HG03025 (cell line): Measurements from ENCODE around the gene DNA2.

Experiments used
- ATAC-seq: cut with Tn5 transposase; IDR thresholded peaks from one replicate; pipeline ENCODE4 v1.9.1; 2021; ENCODE audit warnings: mild to moderate bottlenecking, moderate library complexity; ENCODE audit not compliant: unreplicated experiment, low FRiP score

Gene DNA2

GRCh38 chr10:68364101-68364886 lies 107.5 kb downstream of the DNA2 start:
- ATAC-seq: no peak
